Suppressor macrophage treated with lipopolysaccharide for 4 hours (primary cell): ENCODE measurements around the gene SULT1A2.
"Not testable (repeated sequence)": the region's sequence is repeated elsewhere in the genome, so short reads cannot be mapped to it uniquely, and the experiment has no call there.

ENCODE experiments used
- DNase-seq: peaks from one replicate; pipeline ENCODE4 v3.0.0-alpha.2; 2020

SULT1A2 gene

DNA sequence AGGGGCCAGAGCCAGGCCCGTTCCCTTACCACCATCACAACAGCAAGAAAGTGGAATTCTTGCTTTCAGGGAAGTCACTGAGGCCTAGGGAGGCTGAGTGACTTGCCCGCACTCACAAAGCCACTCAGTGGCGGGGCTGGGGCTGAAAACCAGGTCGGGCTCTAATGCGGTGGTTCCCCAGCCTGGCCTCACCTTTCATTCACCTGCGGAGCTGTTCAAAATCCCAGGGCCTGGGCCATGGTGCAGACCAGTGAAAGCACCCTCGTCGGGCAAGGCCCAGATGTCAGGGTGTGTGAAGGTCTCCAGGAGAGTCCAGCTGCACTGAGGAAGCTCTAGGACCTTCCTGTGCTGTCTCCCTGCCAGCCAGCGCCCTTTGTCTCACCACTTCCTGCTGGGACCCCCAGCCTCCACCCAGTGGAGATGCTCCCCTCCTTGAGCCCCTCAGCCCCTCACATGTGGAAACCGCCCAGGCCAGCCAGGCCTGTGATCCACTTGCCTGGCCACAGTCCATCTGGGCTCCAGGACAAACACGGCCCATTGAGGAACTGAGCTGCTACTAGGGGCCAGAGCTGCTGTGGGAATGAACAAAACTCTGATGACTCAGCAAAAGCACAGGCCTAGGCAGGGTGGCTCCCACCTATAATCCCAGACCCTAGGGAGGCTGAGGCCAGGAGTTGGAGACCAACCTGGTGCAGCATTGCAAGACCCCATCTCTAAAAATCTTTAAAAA, 12.2 kb upstream of the SULT1A2 start:
- DNase-seq: peak; percentile 51

DNA sequence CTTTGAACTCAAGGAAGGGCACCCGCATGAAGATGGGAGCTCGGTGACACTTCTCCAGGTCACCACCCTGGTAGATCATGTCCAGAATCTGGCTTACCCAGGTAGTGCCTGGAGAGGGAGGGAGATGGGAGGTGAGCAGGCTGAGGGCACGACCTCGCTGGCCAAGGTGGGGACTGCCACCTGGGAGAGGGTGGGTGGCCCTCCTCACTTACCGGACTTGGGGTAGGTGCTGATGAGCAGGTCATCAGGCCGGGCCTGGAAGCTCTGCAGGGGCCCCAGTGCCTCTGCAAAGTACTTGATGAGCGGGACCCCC, 11.6 kb upstream of the SULT1A2 start:
- not testable (repeated sequence) for DNase-seq

DNA sequence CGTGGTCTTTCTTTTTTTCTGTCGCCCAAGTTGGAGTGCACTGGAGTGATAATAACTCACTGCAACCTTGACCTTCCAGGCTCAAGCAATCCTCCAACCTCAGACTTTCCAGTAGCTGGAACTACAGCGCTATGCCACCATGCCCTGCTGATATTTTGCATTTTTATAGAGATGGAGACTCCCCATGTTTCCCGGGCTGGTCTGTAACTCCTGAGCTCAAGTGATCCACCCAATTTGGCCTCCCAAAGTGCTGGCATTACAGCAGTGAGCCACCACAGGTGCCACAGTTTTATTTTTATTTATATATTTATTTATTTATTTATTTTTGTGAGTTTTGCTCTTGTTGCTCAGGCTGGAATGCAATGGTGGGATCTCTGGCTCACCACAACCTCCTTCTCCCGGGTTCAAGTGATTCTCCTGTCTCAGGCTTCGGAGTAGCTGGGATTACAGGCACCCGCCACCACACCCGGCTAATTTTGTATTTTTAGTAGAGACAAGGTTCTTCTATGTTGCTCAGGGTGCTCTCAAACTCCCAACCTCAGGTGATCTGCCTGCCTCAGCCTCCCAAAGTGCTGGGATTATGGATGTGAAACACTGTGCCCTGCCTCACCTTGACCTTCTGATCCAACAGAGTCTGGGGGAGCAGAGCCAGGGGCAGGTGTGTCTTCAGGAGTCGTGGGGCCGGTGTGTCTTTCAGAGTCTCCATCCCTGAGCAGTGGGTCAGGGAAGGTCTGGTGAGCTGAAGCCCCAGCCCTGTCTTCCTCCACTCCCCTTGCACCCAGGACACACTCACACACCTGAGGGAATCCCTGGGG, 11.0 kb upstream of the SULT1A2 start:
- DNase-seq: not testable (repeated sequence)

DNA sequence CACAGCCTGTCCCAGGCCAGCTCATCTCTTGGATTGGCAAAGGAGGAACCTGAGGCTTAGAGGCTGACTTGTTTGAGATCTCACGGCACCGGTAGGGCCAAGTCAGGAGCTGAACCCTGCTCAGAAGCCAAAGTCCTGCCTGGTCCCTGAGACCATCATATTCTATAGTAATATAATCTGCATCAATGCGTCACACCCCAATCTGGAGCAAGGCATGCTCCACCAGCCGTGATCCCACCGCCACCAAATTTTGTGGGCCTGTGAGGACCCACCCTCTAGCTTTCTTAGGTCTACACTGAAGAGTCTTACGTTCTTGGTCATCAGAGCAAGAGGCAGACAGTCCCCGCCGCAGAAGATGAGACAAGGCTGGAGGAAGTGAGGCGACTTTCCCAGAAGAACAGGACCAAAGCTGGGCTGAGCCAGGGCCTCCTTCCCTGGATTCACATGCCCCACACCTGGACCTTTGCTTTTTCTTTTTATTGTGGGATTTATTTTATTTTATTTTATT, 10.3 kb upstream of the SULT1A2 start:
- no peak for DNase-seq

DNA sequence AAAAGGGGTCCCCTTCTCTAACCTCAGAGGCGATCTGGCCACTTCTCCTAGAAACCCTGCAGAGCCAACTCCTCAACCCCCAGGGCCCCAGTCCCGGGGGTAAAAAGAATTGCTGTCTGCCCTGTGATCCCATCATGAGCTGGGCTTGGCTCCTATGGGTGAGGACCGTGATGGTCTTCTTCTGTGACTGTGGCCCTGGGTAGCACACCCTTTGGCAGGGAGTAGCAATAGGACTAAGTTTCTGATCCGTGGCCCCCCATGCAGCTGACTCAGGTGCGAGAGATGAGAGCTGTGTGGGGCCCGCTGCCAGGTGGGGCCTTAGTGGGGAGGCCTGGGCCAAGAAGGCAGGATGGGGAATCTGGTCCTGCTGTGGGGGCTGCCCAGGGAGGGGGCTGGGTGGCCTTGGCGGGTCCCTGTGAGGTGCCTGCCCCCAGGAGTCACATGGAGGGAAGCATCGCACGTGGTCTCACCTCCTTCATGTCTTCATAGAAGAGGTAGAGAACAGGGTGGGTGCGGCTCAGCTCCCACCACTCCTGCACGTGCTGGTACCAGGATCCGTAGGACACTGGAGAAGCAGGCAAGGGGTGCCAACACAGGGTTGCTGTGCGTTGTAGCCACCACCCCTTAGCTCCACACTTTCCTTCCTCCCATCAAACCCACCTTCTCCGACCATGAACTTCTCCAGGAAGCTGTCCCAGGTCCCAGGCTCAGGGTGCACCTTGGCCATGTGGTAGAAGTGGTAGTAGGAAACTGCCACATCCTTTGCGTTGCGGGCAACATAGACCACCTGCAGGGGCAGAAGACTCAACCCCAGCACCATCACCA, 9.7 kb upstream of the SULT1A2 start:
- DNase-seq: no peak

DNA sequence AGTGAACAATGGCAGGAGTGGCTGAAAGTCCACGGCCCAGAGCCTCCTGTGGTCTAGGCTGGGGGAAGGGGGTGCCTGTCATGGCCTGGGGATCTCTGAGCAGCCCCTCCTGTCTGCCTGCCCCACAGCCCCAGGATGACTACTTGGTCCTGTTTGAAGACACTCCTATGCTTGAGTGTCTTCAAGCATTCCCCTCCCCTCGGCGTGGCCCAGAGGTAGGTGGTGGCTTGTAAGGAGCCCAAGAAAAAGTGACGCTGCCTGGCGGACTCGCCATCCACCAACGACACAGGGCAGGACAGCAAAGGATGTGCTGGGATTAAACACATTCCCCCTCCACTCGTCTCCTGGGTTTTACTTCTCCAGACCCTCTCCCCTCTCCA, 7.3 kb upstream of the SULT1A2 start:
- DNase-seq: no peak

DNA sequence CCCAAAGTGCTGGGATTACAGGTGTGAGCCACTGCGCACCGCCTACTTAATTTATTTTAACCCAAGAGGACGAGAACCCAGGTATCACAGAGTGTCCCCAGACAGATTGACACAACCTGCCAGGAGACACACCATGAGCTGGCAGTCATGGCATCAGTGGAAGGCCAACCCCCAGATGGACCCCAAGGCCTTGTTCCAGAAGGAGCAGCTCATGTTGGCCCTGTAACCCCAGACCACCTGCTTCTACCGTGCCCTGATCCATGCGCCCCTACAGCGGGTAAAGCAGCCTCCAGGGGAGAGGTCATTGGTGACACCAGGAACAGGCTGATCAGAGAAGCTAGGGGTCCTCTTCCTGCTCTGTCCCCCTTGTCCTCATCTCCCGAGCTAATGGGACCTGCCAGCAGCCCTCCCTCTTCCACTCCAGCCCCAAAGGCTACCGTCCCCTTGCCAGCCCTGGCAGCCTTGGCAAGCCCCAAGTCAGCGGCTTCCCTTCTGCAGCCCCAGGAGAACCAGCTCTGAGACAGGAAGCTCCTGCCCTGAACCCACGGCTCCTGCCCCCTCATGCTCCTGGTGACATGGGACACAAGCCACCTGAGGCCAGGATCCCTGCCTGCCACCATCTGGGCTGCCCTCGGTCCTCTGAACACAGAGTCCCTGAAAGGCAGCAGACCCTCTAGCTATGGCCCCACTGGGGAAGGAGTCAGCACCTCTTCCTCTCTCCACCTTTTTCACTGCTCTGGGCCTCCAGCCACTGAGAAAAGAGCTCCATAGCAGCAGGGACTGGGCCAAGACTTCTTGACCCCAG, 6.7 kb upstream of the SULT1A2 start:
- no peak for DNase-seq

DNA sequence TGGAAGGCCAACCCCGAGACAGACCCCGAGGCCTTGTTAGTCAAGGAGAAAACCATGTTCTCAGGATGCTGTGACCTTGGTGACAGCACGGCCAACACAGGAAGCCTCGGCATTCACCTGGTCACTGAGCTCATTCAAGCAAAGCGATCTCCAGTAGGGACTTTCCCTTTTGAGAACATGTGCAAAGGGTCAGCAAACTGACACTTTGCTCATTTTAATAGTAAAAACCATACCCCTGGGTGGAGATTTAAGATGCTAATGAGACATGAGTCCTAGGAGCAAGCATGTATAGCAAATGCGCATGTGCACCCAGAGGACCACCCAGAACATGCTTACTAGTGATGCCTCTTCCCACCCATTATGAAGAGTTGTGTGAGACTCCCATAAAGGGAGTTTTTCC, 5.7 kb upstream of the SULT1A2 start:
- no peak for DNase-seq

DNA sequence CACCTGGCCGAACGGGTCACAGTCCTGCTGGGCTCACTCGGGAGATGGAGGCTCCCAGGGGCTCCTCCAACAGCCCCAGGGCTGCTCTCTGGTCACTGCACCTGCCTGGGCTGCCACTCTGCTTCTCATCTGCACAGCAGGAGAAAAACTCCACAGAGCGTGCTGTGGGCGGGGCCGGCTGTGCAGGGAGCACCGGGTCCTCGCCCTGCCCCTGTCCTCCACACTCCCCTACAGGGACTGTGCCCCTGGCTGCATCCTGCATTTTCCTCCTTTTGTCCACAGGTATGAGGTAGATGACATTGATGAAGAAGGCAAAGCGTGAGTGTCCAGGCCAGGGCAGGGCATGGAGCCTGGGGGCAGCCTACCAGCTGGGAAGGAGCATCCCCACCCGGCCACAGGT, 5.2 kb upstream of the SULT1A2 start:
- DNase-seq: not testable (repeated sequence)

DNA sequence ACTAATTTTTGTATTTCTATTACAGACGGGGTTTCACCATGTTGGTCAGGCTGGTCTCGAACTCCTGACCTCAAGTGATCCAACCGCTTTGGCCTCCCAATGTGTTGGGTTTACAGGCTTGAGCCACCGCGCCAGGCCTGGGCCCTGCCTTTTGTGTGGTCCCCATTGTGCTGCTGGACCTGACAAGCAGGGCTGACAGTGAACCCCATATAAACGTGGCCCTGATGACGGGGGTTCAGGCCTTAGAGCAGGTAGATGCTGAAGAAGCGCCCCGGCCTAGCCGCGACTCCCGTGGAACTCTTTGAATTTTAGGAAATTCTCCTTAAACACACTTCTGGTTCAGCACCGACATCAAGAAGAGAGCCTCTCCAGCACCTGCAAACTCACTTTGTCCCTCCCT, 4.7 kb upstream of the SULT1A2 start:
- DNase-seq: not testable (repeated sequence)

DNA sequence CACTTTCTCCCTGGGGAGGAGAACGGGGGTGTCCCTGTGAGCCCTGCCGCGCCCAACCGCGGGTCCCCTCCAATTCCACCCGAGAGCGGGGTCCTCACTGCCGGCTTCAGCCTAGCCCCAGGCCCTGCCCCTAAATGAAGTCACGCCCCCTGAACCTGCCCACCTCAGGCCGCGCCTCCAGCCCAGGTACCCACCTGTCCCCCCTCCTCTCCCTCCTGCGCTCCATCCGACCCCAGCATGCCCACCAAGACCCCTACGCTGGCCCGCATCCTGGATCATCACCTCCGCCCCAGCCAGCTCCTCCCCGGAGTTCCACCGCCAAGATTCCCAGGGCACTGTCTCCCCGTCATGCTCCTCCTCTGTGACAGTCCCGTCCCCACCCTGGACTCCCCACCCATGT, 4.1 kb upstream of the SULT1A2 start:
- DNase-seq: not testable (repeated sequence)

DNA sequence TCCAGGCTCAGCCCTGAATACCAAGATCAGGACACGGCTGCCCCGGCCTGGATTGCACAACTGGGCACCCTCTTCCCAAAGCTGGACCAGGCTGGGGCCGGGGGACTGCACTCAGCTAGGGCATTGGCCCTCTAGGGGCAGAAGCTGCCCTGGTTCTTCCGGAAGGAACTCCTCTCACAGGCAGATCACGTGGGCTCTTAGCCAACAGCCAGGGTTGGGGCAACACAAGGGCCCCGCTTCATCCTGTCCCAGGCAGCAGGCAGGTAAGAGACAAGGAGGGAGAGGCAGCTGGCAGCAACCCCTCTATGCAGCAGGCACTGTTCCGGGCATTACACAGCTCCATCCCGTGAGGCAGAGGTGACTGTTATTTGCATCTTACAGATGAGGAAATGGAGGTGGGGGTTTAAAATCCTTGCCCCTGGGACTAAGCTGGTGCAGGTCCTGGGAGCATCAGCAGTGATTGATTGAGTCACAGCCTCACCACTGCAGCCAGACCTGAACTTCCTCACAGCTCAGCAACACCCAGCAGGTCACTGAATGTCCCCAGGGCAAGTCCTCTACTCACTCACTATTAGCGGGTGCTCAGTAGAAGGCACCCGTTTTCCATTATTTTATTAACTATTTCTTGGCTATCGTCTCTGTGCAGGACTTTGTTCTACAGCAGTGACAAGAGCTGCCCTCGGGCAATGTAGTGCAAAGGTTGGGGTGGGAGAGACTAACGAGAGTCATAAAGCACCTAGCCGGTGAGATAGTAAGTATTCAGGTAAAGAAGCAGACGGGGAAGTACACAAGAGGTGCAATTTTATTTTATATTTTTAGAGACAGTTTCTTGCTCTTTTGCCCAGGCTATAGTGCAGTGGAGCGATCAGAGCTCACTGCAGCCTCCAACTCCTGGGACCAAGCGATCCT, 2.8 kb upstream of the SULT1A2 start:
- not testable (repeated sequence) for DNase-seq

DNA sequence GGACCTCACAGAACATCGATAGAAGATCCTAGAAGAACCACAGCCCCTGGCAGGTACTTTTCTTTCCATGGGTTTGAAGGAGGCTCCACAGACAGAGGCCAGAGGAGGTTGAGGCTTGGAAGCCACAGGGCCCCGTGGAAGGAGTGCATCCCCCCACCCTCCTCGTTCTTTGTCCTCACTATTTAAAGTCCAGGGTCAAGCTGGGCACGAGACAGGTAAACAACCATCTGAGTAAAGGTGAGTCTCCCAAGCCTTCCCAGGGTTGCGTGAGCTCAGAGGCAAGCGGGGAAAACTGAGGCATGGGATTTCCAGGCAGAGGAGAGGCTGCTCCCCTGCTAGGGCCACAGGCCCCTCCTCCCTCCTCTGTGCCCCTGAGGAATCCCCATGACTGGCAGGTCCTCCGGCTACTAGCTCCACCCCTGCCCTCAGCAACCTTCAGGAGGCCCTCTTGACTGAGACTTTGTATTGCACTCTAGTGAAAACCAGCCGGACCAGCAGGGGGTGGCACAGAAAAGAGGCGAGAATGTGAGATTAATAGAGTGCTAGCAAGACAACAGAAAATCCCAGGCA, 927 bp upstream of the SULT1A2 start:
- peak; percentile 26 for DNase-seq

DNA sequence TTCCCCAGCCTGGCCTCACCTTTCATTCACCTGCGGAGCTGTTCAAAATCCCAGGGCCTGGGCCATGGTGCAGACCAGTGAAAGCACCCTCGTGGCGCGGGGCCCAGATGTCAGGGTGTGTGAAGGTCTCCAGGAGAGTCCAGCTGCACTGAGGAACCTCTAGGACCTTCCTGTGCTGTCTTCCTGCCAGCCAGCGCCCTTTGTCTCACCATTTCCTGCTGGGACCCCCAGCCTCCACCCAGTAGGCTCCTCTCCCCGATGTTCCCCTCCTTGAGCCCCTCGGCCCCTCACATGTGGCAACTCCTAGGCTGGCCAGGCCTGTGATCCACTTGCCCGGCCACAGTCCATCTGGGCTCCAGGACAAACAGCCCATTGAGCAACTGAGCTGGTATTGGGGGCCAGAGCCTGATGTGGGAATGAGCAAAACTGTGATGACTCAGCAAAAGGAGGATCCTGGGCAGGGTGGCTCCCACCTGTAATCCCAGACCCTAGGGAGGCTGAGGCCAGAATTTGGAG, 677 bp downstream of the SULT1A2 start:
- DNase-seq: no peak

DNA sequence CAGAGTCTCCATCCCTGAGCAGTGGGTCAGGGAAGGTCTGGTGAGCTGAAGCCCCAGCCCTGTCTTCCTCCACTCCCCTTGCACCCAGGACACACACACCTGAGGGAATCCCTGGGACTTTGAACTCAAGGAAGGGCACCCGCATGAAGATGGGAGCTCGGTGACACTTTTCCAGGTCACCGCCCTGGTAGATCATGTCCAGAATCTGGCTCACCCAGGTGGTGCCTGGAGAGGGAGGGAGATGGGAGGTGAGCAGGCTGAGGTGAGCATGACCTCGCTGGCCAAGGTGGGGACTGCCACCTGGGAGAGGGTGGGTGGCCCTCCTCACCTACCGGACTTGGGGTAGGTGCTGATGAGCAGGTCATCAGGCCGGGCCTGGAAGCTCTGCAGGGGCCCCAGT, 1.4 kb downstream of the SULT1A2 start:
- DNase-seq: not testable (repeated sequence)

DNA sequence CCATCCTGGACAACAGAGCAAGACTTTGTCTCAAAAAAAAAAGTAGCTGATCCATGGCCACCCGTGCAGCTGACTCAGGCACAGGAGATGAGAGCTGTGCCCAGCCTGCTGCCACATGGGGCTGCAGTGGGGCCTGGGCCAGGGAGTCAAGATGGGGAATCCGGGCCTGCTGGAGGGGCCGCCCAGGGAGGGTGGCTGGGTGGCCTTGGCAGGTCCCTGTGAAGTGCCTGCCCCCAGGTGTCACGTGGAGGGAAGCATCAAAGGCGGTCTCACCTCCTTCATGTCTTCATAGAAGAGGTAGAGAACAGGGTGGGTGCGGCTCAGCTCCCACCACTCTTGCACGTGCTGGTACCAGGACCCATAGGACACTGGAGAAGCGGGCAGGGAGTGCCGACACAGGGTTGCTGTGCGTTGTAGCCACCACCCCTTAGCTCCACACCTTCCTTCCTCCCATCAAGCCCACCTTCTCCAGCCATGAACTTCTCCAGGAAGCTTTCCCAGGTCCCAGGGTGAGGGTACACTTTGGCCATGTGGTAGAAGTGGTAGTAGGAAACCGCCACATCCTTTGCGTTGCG, 3.8 kb downstream of the SULT1A2 start:
- DNase-seq: no peak

DNA sequence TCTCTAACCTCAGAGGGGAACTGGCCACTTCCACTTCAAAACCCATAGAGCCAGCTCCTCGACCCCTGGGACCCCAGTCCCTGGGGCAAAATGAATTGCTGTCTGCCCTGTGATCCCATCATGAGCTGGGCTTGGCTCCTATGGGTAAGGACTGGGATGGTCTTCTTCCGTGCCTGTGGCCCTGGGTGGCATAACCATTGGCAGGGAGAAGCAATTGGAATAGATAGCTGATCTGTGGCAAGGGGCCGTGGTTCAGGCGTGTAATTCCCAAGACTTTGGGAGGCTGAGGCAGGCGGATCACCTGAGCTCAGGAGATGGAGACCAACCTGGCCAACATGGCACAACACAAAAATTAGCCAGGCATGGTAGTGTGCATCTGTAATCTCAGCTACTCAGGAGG, 4.3 kb downstream of the SULT1A2 start:
- no peak for DNase-seq

DNA sequence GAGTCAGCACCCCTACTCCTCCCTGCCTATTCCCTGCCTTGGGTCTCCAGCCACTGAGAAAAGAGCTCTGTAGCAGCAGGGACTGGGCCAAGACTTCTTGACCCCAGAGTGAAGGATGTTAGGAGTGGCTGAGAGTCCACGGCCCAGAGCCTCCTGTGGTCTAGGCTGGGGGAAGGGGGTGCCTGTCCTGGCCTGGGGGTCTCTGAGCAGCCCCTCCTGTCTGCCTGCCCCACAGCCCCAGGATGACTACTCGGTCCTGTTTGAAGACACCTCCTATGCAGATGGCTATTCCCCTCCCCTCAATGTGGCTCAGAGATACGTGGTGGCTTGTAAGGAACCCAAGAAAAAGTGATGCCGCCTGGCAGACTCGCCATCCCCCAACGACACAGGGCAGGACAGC, 5.5 kb downstream of the SULT1A2 start:
- DNase-seq: no peak

DNA sequence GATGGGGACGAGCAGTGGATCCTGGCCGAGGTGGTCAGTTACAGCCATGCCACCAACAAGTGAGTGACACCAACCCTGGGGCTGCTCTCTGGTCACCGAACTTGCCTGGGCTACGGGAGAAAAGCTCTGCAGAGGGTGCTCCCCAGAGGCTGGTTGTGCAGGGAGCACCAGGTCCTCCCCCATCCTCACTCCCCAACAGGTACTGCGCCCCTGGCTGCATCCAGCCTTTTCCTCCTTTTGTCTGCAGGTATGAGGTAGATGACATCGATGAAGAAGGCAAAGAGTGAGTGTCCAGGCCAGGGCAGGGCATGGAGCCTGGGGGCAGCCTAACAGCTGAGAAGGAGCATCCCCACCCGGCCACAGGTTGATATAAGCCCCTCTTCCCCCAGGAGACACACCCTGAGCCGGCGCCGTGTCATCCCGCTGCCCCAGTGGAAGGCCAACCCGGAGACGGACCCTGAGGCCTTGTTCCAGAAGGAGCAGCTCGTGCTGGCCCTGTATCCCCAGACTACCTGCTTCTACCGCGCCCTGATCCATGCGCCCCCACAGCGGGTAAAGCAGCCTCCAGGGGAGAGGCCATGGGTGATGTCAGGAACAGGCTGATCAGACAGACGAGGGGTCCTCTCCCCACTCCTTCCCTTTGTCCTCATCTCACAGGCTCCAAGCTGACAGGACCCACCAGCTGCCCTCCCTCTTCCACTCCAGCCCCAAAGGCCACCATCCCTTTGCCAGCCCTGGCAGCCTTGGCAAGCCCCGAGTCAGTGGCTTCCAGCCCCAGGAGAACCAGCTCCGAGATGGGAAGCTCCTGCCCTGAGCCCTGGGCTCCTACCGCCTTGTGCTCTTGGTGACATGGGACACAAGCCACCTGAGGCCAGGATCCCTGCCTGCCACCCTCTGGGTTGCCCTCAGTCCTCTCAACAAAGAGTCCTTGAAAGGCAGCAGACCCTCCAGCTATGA, 6.2 kb downstream of the SULT1A2 start:
- DNase-seq: no peak
